Measurements from ENCODE around the gene ARMH3. TPM values are rescaled to one million over a fixed set of nuclear protein-coding genes. Genes with fewer than 3 reads are reported as not detected.
"Not testable (repeated sequence)": the region's sequence is repeated elsewhere in the genome, so short reads cannot be mapped to it uniquely, and the experiment has no call there.

ARMH3 gene
- total RNA-seq, 2 experiments from 2014 or later: 27.8 to 30.5 TPM

DNA sequence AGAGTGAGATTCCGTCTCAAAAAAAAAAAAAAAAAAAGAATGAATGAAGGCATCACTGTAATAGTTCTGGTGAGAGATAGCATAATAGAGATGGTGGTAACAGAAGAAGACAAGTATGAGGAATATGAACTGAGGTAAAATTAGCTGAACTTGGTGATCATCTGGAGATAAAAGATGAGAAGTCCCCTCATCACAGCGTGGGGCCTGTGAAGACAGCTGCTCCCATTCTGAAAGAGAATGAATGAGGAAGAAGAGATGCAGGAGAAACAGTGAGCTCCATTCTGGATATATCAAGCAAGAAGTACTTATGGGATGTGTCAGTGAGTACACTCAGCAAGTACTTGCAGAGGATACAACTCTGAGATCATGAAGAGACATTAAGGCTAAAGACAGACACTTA, 28.7 kb downstream of the ARMH3 start:
- Mint-ChIP-seq H3K9me3 (no peaks in the 10 kb centered on the region), H3K36me3 (peaks cover 14% of the 10 kb centered on the region), H3K4me1 (no peaks in the 10 kb centered on the region), H3K4me3 (no peak overlapping the region), H3K27ac (no peak overlapping the region), H3K27me3 (no peaks in the 10 kb centered on the region)
- DNase-seq (no peak), ATAC-seq (ENCODE audit: low read depth) (no peak)
- POLR2A ChIA-PET: no interaction called here

DNA sequence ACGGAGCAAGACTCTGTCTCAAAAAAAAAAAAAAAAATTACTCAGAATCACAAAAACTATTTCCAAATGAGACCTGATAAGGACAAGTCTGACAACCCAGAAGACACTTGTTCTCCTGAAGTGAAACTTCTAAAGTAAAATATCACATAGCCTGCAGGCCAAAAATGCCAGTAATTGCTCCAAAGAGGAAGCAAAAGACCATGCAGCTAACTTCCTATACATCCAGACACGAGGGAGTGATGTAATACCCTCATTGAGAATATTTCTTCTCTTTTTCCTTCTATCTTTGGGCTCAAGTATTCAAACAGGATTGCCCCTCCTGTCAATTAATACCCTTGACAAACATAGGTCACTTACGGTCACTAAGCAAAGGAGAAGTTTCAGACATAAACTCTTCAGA, 31.2 kb downstream of the ARMH3 start:
- Mint-ChIP-seq H3K27ac (no peak overlapping the region), H3K4me1 (peaks cover 3% of the 10 kb centered on the region), H3K4me3 (no peak overlapping the region), H3K9me3 (peaks cover 3% of the 10 kb centered on the region), H3K36me3 (peaks cover 25% of the 10 kb centered on the region), H3K27me3 (no peaks in the 10 kb centered on the region)
- no peak for DNase-seq
- no peak for ATAC-seq (ENCODE audit: low read depth)
- POLR2A ChIA-PET: no interaction called here

DNA sequence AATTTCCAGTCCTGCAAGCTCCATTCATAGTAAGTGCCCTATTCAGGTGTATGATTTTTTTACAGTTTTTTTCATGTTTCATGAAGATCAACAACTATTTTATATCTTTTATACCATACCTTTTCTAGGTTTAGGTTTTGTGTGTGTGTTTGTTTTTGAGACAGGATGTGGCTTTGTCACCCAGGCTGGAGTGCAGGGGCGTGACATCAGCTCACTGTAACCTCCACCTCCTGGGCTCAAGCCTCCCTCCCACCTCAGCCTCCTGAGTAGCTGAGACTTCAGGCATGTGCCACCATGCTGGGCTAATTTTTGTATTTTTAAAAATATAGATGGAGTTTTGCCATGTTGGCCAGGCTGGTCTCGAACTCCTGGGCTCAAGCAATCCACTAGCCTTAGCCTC, 35.0 kb downstream of the ARMH3 start:
- peaks cover 24% of the 10 kb centered on the region for H3K36me3 Mint-ChIP-seq
- H3K4me3 Mint-ChIP-seq: no peak overlapping the region
- H3K27me3 Mint-ChIP-seq: no peaks in the 10 kb centered on the region
- DNase-seq (no peak), ATAC-seq (ENCODE audit: low read depth) (no peak)
- H3K9me3 Mint-ChIP-seq: peaks cover 3% of the 10 kb centered on the region
- POLR2A ChIA-PET: interaction anchor here (0.5 to 1.3 kb wide), 2 partner anchors 34 to 65 kb away, joined by 3 to 4 read pairs; no protein-coding TSS in a partner anchor
- H3K27ac Mint-ChIP-seq: peak overlapping the region; percentile 46
- peaks cover 3% of the 10 kb centered on the region for H3K4me1 Mint-ChIP-seq

DNA sequence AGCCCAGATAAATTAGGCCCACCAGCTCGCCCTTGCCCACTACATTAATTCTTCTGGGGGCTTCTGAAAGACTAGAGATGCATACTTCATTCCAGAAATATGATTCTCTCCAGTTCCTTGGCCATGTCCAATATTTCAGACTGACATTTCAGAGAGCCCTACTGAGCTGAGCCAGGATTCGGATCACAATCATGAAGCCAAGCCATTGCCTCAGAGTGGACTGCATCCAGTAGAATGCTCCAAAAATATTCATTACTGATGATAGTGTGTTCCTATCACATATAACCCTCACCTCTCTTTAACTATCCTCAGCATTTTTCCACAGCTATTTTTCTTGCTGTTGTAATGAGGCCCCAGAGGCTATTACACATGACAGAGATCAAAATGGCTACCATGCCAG, 38.7 kb downstream of the ARMH3 start:
- DNase-seq (no peak), ATAC-seq (ENCODE audit: low read depth) (no peak)
- Mint-ChIP-seq H3K4me1 (peaks cover 3% of the 10 kb centered on the region), H3K9me3 (peaks cover 3% of the 10 kb centered on the region), H3K27ac (no peak overlapping the region), H3K27me3 (no peaks in the 10 kb centered on the region), H3K36me3 (peaks cover 24% of the 10 kb centered on the region), H3K4me3 (no peak overlapping the region)
- POLR2A ChIA-PET: interaction anchor here (0.6 kb wide), 1 partner anchor 37 kb away, joined by 6 read pairs; no protein-coding TSS in a partner anchor

- Mint-ChIP-seq H3K4me1 (peaks cover 2% of the 10 kb centered on the region), H3K27ac (no peak overlapping the region), H3K9me3 (peaks cover 1% of the 10 kb centered on the region), H3K27me3 (no peaks in the 10 kb centered on the region), H3K4me3 (no peak overlapping the region), H3K36me3 (peaks cover 16% of the 10 kb centered on the region)
- no peak for ATAC-seq (ENCODE audit: low read depth)
- DNase-seq: no peak
- POLR2A ChIA-PET: no interaction called here
Measured at GRCh38 chr10:102016416-102016815, 39.6 kb downstream of the ARMH3 start.

DNA sequence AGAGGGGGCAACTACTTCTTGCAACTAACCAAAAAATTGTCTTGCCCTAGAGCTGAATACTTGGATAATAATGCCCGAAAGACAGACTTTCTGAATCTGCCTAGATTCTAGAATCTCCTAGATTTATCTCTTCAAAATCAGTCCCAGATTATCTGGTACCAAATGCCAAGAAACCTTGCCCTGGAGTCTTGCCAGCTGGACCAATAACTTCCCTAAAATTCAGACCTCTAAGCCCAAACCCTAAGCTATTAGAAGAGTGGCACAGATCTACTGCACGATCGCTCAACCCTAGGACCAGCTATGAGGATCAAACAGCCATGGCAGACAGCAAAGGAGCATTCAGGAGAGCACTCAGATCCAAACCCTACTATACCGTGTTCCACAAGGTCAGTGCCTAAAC, 45.0 kb downstream of the ARMH3 start:
- POLR2A ChIA-PET: interaction anchor here (1.6 kb wide), 1 partner anchor 170 kb away, joined by 13 read pairs; no protein-coding TSS in a partner anchor
- no peaks in the 10 kb centered on the region for H3K4me1 Mint-ChIP-seq
- no peaks in the 10 kb centered on the region for H3K27me3 Mint-ChIP-seq

GRCh38 chr10:102009801-102010425, 46.1 kb downstream of the ARMH3 start:
- Mint-ChIP-seq H3K27me3 (no peaks in the 10 kb centered on the region), H3K9me3 (no peaks in the 10 kb centered on the region), H3K4me1 (no peaks in the 10 kb centered on the region), H3K27ac (no peak overlapping the region), H3K4me3 (no peak overlapping the region), H3K36me3 (peaks cover 15% of the 10 kb centered on the region)
- ATAC-seq (ENCODE audit: low read depth): peak; percentile 87
- no peak for DNase-seq
- POLR2A ChIA-PET: interaction anchor here (1.6 kb wide), 1 partner anchor 169 kb away, joined by 13 read pairs; no protein-coding TSS in a partner anchor

More for the DNA sequence above, 45.0 kb downstream of the ARMH3 start:
- DNase-seq: no peak
- no peak for ATAC-seq (ENCODE audit: low read depth)
- H3K9me3 Mint-ChIP-seq: no peaks in the 10 kb centered on the region
- no peak overlapping the region for H3K4me3 Mint-ChIP-seq
- no peak overlapping the region for H3K27ac Mint-ChIP-seq
- H3K36me3 Mint-ChIP-seq: peaks cover 11% of the 10 kb centered on the region

- no peak overlapping the region for H3K27ac Mint-ChIP-seq
- no peaks in the 10 kb centered on the region for H3K4me1 Mint-ChIP-seq
- DNase-seq (no peak), ATAC-seq (ENCODE audit: low read depth) (no peak)
- no peak overlapping the region for H3K4me3 Mint-ChIP-seq
- H3K36me3 Mint-ChIP-seq: peaks cover 15% of the 10 kb centered on the region
- POLR2A ChIA-PET: interaction anchor here (0.7 to 1.7 kb wide), 2 partner anchors 148 to 167 kb away, joined by 4 to 7 read pairs; no protein-coding TSS in a partner anchor
- H3K27me3 Mint-ChIP-seq: no peaks in the 10 kb centered on the region
- H3K9me3 Mint-ChIP-seq: no peaks in the 10 kb centered on the region
Measured at GRCh38 chr10:102007796-102008195, 48.2 kb downstream of the ARMH3 start.

GRCh38 chr10:102007031-102007430, 48.9 kb downstream of the ARMH3 start:
- POLR2A ChIA-PET: interaction anchor here (0.7 to 1.7 kb wide), 3 partner anchors 59 to 166 kb away, joined by 3 to 7 read pairs (median 4); no protein-coding TSS in a partner anchor
- not testable (repeated sequence) for H3K4me1 Mint-ChIP-seq

GRCh38 chr10:102004376-102004775, 51.6 kb downstream of the ARMH3 start:
- POLR2A ChIA-PET: no interaction called here
- ATAC-seq (ENCODE audit: low read depth): no peak
- H3K4me1 Mint-ChIP-seq: peaks cover 12% of the 10 kb centered on the region
- H3K27ac Mint-ChIP-seq: no peak overlapping the region
- no peak overlapping the region for H3K4me3 Mint-ChIP-seq
- no peaks in the 10 kb centered on the region for H3K9me3 Mint-ChIP-seq
- peaks cover 28% of the 10 kb centered on the region for H3K36me3 Mint-ChIP-seq
- DNase-seq: no peak
- H3K27me3 Mint-ChIP-seq: no peaks in the 10 kb centered on the region

More at GRCh38 chr10:102007031-102007430, 48.9 kb downstream of the ARMH3 start:
- peaks cover 15% of the 10 kb centered on the region for H3K36me3 Mint-ChIP-seq
- H3K9me3 Mint-ChIP-seq; H3K27ac Mint-ChIP-seq; H3K4me3 Mint-ChIP-seq; H3K27me3 Mint-ChIP-seq; ATAC-seq (ENCODE audit: low read depth); DNase-seq: not testable (repeated sequence)

DNA sequence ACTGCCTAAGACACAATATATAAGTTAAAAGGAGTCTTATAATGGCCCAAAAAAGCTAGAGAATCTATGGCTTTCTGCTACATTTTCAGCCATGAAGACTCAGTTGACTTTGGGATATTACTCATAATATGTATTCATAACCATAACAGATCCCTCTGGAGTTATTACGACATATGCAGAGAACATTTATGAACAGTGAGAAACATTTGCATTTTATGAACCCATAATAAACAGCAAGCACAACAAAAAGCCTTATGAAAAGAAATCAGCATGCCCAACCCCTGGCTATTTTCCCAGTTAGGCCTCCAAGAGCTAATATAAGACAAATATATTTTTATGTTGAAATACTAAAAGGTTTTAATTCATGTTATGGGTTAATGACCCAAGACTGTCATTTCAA, 52.4 kb downstream of the ARMH3 start:
- Mint-ChIP-seq H3K4me3 (no peak overlapping the region), H3K27ac (no peak overlapping the region), H3K36me3 (peaks cover 28% of the 10 kb centered on the region), H3K4me1 (peaks cover 12% of the 10 kb centered on the region), H3K27me3 (no peaks in the 10 kb centered on the region), H3K9me3 (no peaks in the 10 kb centered on the region)
- POLR2A ChIA-PET: no interaction called here
- ATAC-seq (ENCODE audit: low read depth) (no peak), DNase-seq (no peak)

- ATAC-seq (ENCODE audit: low read depth) (no peak), DNase-seq (no peak)
- POLR2A ChIA-PET: interaction anchor here (0.6 kb wide), 1 partner anchor 111 kb away, joined by 3 read pairs; no protein-coding TSS in a partner anchor
- Mint-ChIP-seq H3K4me1 (peaks cover 14% of the 10 kb centered on the region), H3K36me3 (peaks cover 31% of the 10 kb centered on the region), H3K4me3 (no peak overlapping the region), H3K9me3 (no peaks in the 10 kb centered on the region), H3K27me3 (no peaks in the 10 kb centered on the region), H3K27ac (peak overlapping the region; percentile 5)
Measured at GRCh38 chr10:102001435-102002068, 54.4 kb downstream of the ARMH3 start.

GRCh38 chr10:101997803-101998202, 58.2 kb downstream of the ARMH3 start:
- H3K36me3 Mint-ChIP-seq: peaks cover 27% of the 10 kb centered on the region
- H3K4me1 Mint-ChIP-seq: peaks cover 14% of the 10 kb centered on the region
- H3K27me3 Mint-ChIP-seq: no peaks in the 10 kb centered on the region
- H3K9me3 Mint-ChIP-seq: no peaks in the 10 kb centered on the region
- POLR2A ChIA-PET: no interaction called here
- H3K4me3 Mint-ChIP-seq: no peak overlapping the region
- no peak for ATAC-seq (ENCODE audit: low read depth)
- no peak for DNase-seq
- H3K27ac Mint-ChIP-seq: no peak overlapping the region
